Progenitor cell of endocrine pancreas (in vitro differentiated cells): ENCODE data around the gene UBA52. TPM values are rescaled to one million over a fixed set of nuclear protein-coding genes. Genes with fewer than 3 reads are reported as not detected.

Experiments used
- DNase-seq: peaks from one replicate; pipeline ENCODE4 v3.0.0; 2021; ENCODE audit warnings: low spot score; ENCODE audit not compliant: unreplicated experiment
- H3K27ac Mint-ChIP-seq: 2 replicates; pipeline ENCODE4 v1.8.0; 2021; ENCODE audit warnings: mild to moderate bottlenecking, moderate library complexity, mixed read lengths
- H3K27me3 Mint-ChIP-seq: 2 replicates; pipeline ENCODE4 v1.8.0; 2021; ENCODE audit warnings: mixed read lengths
- H3K36me3 Mint-ChIP-seq: 2 replicates; pipeline ENCODE4 v1.8.0; 2022; ENCODE audit warnings: mixed read lengths; ENCODE audit not compliant: insufficient read depth
- H3K4me1 Mint-ChIP-seq: 2 replicates; pipeline ENCODE4 v1.8.0; 2021; ENCODE audit warnings: low read depth, mixed read lengths
- H3K4me3 Mint-ChIP-seq: 2 replicates; pipeline ENCODE4 v1.8.0; 2021; ENCODE audit warnings: low read depth, mild to moderate bottlenecking, moderate library complexity, mixed read lengths
- H3K9me3 Mint-ChIP-seq: 2 replicates; pipeline ENCODE4 v1.8.0; 2021; ENCODE audit warnings: low read depth, mixed read lengths
- CTCF ChIP-seq: fragments of 200-600 bp; sonication (generic); IDR thresholded peaks from one replicate; pipeline ENCODE4 v1.5.0; 2021; ENCODE audit warnings: antibody characterized with exemption, mild to moderate bottlenecking; ENCODE audit not compliant: unreplicated experiment
- total RNA-seq: library from RNA; stranded (reverse); gene quantifications from 2 replicates; pipeline ENCODE4 v1.2.1, GENCODE V29; 2021

Gene UBA52
- total RNA-seq, 1 donor from 2014 or later = 968 TPM

DNA sequence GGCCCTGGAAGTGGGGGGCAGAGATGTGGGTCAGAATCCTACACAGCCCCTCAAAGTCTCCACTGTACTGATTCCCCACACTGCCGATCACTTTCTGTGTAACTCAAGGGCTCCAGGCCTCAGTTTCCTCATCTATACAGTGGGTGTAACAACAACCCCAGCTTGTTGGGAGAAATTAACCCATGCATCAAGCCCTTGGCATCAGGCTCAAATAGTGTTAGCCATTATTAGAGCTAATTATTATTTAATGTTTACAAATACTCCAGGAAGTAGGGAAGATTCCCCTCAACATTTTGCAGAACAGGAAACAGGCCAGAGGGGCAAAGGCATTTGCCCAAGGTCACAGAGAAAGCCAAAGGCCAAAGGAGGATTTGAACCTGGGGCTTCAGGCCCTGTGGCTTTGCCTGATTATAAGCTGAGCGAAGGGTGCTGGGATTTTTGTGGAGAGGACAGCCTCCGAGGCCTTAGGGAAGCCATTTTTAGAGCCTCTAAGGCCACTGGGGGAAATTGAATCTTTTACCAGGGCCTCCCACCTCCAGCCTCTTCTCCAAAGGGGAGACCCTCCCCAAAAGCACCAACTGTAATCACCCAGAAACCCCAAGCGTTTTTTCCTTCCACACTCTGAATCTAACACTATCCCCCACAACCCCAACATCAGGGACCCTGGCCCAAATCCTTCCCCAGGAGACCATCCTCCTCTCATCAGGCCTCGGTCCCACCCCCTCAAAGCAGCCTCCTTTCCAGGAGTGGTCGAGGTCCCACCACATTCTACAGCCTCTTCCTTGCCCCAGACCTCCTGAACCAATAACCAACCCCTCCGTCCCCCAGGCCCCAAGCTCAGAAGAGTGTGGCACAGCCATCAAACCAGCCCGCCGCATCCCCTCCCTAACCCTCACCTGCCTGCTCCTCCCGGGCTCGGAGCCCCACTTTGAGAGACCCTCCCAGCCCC lies 29.4 kb upstream of the UBA52 start:
- H3K36me3 Mint-ChIP-seq = peaks cover 3% of the 10 kb centered on the region
- H3K27ac Mint-ChIP-seq = peak overlapping the region; percentile 55
- no peak for TF ChIP-seq CTCF
- H3K4me1 Mint-ChIP-seq = peaks cover 6% of the 10 kb centered on the region
- H3K9me3 Mint-ChIP-seq = no peaks in the 10 kb centered on the region
- peak overlapping the region; percentile 79 for H3K4me3 Mint-ChIP-seq
- DNase-seq = no peak
- H3K27me3 Mint-ChIP-seq = no peaks in the 10 kb centered on the region

GRCh38 chr19:18542941-18543813 lies 28.5 kb upstream of the UBA52 start, which contains the start of gene FKBP8:
Gene FKBP8, minus strand, starts transcription at chr19:18543573. Its CDS starts 1,603 bp downstream, at chr19:18541970.
- Mint-ChIP-seq H3K27ac (peak within 1 kb of the TSS; percentile 80), H3K4me3 (peak within 1 kb of the TSS; percentile 79), H3K36me3 (peaks cover 3% of the 10 kb centered on the region), H3K9me3 (no peaks in the 10 kb centered on the region), H3K4me1 (peaks cover 6% of the 10 kb centered on the region), H3K27me3 (no peaks in the 10 kb centered on the region)
- DNase-seq = peak; percentile 89
- TF ChIP-seq CTCF = no peak

DNA sequence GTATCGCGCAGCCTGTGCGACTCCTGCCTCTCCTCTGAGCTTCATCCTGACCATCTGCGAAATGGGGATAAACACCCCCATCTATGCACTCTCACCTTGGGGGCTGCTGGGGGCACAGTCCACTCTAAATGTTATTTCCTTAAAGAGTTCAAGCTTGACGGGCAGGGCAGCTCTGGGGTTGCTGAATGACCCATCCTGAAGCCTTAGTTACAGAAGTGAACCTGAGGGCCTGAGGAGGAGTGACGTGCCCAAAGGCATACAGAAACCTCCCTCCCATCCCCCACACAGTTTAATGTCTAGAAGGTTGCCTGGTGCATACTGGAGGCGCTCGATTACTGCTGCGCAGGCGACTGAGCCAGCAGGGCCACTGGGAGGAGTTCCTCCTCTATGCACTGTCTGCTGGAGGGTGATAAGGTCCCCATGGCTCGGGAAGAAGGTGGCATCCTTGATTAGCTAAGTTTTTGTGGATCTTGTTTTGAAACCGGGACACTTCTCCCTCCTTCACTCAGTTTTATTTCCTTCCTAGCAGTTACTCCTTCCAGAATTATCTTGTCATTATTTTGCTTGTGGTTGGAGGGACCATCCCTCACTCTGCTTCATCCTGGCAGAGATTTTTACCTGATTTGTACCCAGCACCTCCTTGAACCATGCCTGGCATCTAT lies 27.7 kb upstream of the UBA52 start:
- DNase-seq = no peak
- peaks cover 3% of the 10 kb centered on the region for H3K36me3 Mint-ChIP-seq
- peak overlapping the region; percentile 80 for H3K27ac Mint-ChIP-seq
- no peaks in the 10 kb centered on the region for H3K27me3 Mint-ChIP-seq
- H3K9me3 Mint-ChIP-seq = no peaks in the 10 kb centered on the region
- peak overlapping the region; percentile 77 for H3K4me3 Mint-ChIP-seq
- no peak for TF ChIP-seq CTCF
- peaks cover 6% of the 10 kb centered on the region for H3K4me1 Mint-ChIP-seq

DNA sequence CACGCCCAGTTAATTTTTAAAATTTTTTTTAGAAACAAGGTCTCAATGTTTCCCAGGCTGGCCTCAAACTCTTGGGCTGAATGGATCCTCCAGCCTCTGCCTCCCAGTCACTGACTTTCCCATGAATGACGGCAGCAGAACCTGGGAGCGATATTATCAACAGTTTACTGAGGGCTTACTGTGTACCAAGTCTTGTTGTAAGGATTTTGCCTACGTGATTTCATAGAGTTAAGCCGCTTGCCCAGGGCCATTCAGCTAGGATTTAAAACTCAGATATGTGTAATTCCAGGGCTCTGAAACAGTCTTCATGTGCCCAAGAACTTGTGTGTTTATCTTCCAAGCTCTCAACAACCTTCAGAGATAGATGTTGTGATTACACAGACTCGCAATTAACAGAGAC lies 20.0 kb upstream of the UBA52 start:
- Mint-ChIP-seq H3K4me1 (no peaks in the 10 kb centered on the region), H3K36me3 (no peaks in the 10 kb centered on the region), H3K4me3 (no peak overlapping the region), H3K27ac (no peak overlapping the region), H3K27me3 (no peaks in the 10 kb centered on the region), H3K9me3 (no peaks in the 10 kb centered on the region)
- no peak for DNase-seq
- no peak for TF ChIP-seq CTCF
